H9 (cell line): ENCODE measurements around the gene RALBP1. TPM values are rescaled to one million over a fixed set of nuclear protein-coding genes. Genes with fewer than 3 reads are reported as not detected.

Experiments used
- DNase-seq: peaks from one replicate; pipeline ENCODE4 v3.0.0-alpha.2; 2017
- H2AFZ ChIP-seq: one replicate; pipeline ENCODE4 v1.6.1; 2013; ENCODE audit warnings: mild to moderate bottlenecking, low read length, control low read depth, moderate library complexity
- H2AK5ac ChIP-seq: 2 replicates; pipeline ENCODE4 v1.6.1; 2013; ENCODE audit warnings: low read length, control low read depth, mixed read lengths; ENCODE audit not compliant: insufficient read length
- H2BK120ac ChIP-seq: one replicate; pipeline ENCODE4 v1.6.1; 2013; ENCODE audit warnings: low read depth, mild to moderate bottlenecking, low read length, control low read depth, inconsistent platforms; ENCODE audit not compliant: poor library complexity, severe bottlenecking
- H2BK12ac ChIP-seq: 2 replicates; pipeline ENCODE4 v1.6.1; 2013; ENCODE audit warnings: low read length, control low read depth, mixed read lengths, low read depth; ENCODE audit not compliant: insufficient read length
- H2BK15ac ChIP-seq: 2 replicates; pipeline ENCODE4 v1.6.1; 2013; ENCODE audit warnings: low read depth, low read length, control low read depth
- H2BK20ac ChIP-seq: one replicate; pipeline ENCODE4 v1.6.1; 2013; ENCODE audit warnings: low read depth, mild to moderate bottlenecking, low read length, control low read depth, inconsistent platforms; ENCODE audit not compliant: poor library complexity, severe bottlenecking
- H2BK5ac ChIP-seq: 2 replicates; pipeline ENCODE4 v1.6.1; 2013; ENCODE audit warnings: low read length, control low read depth, mixed read lengths; ENCODE audit not compliant: insufficient read length
- H3K14ac ChIP-seq: 2 replicates; pipeline ENCODE4 v1.6.1; 2013; ENCODE audit warnings: low read length, control low read depth; ENCODE audit not compliant: insufficient read depth
- H3K18ac ChIP-seq: 2 replicates; pipeline ENCODE4 v1.6.1; 2013; ENCODE audit warnings: low read depth, mild to moderate bottlenecking, mixed read lengths, low read length, control low read depth; ENCODE audit not compliant: insufficient read length
- H3K23ac ChIP-seq: 2 replicates; pipeline ENCODE4 v1.6.1; 2013; ENCODE audit warnings: low read length, control low read depth, mixed read lengths, low read depth; ENCODE audit not compliant: insufficient read length
- H3K23me2 ChIP-seq: 2 replicates; pipeline ENCODE4 v1.6.1; 2013; ENCODE audit warnings: low read depth, mild to moderate bottlenecking, mixed read lengths, low read length, control low read depth; ENCODE audit not compliant: insufficient read length, poor library complexity, severe bottlenecking
- H3K27ac ChIP-seq: 2 replicates; pipeline ENCODE4 v1.5.1; 2013; ENCODE audit warnings: low read length, control low read depth, mixed read lengths, low read depth; ENCODE audit not compliant: insufficient read length
- H3K27me3 ChIP-seq: 2 replicates; pipeline ENCODE4 v1.6.1; 2013; ENCODE audit warnings: low read length, control low read depth, inconsistent platforms; ENCODE audit not compliant: insufficient read depth
- H3K4ac ChIP-seq: 2 replicates; pipeline ENCODE4 v1.6.1; 2013; ENCODE audit warnings: low read depth, mild to moderate bottlenecking, control low read depth, inconsistent platforms, low read length, moderate library complexity
- H3K4me1 ChIP-seq: 2 replicates; pipeline ENCODE4 v1.6.1; 2013; ENCODE audit warnings: low read length, control low read depth, inconsistent platforms; ENCODE audit not compliant: insufficient read depth
- H3K4me2 ChIP-seq: 2 replicates; pipeline ENCODE4 v1.6.1; 2013; ENCODE audit warnings: low read length, control low read depth, mixed read lengths; ENCODE audit not compliant: insufficient read length, insufficient read depth
- H3K56ac ChIP-seq: 2 replicates; pipeline ENCODE4 v1.6.1; 2013; ENCODE audit warnings: low read depth, mild to moderate bottlenecking, mixed read lengths, low read length, control low read depth; ENCODE audit not compliant: insufficient read length
- H3K79me1 ChIP-seq: 2 replicates; pipeline ENCODE4 v1.6.1; 2013; ENCODE audit warnings: low read depth, mild to moderate bottlenecking, moderate library complexity, low read length, control low read depth, inconsistent platforms; ENCODE audit not compliant: insufficient read depth, poor library complexity, severe bottlenecking
- H3K79me2 ChIP-seq: 2 replicates; pipeline ENCODE4 v1.6.1; 2013; ENCODE audit warnings: low read length, control low read depth, inconsistent platforms; ENCODE audit not compliant: insufficient read depth
- H3K9ac ChIP-seq: 2 replicates; pipeline ENCODE4 v1.6.1; 2013; ENCODE audit warnings: low read length, control low read depth, mixed read lengths; ENCODE audit not compliant: insufficient read length; ENCODE audit errors: extremely low read depth
- H3K9me3 ChIP-seq: one replicate; pipeline ENCODE4 v1.6.1; 2013; ENCODE audit warnings: low read depth, low read length, inconsistent platforms; ENCODE audit not compliant: control insufficient read depth
- H3T11ph ChIP-seq: one replicate; pipeline ENCODE4 v1.6.1; 2013; ENCODE audit warnings: mild to moderate bottlenecking, low read length, control low read depth, inconsistent platforms
- H4K20me1 ChIP-seq: one replicate; pipeline ENCODE4 v1.6.1; 2013; ENCODE audit not compliant: control insufficient read depth, insufficient read length, insufficient read depth
- H4K5ac ChIP-seq: 2 replicates; pipeline ENCODE4 v1.6.1; 2013; ENCODE audit warnings: low read depth, mild to moderate bottlenecking, mixed read lengths, low read length, control low read depth; ENCODE audit not compliant: insufficient read length
- H4K8ac ChIP-seq: replicated peaks from 2 replicates; pipeline ENCODE4 v1.6.1; 2013; ENCODE audit warnings: low read length, control low read depth, mixed read lengths, low read depth; ENCODE audit not compliant: insufficient read length
- H4K91ac ChIP-seq: 2 replicates; pipeline ENCODE4 v1.6.1; 2013; ENCODE audit warnings: low read depth, mild to moderate bottlenecking, moderate library complexity, mixed read lengths, low read length, control low read depth; ENCODE audit not compliant: insufficient read length
- H3K27ac Mint-ChIP-seq, 3 experiments: 2 replicates in 2 of 3; 3 replicates in 1 of 3; pipeline ENCODE4 v1.8.0; 2020 to 2021; ENCODE audit warnings: mixed read lengths in 3 of 3, mild to moderate bottlenecking in 1 of 3, moderate library complexity in 1 of 3
- H3K27me3 Mint-ChIP-seq: 2 replicates; pipeline ENCODE4 v1.8.0; 2021; ENCODE audit warnings: low read depth, mild to moderate bottlenecking, moderate library complexity, mixed read lengths
- H3K36me3 Mint-ChIP-seq, 3 experiments: 2 replicates in 2 of 3; 3 replicates in 1 of 3; pipeline ENCODE4 v1.8.0; 2020 to 2021; ENCODE audit warnings: low read depth in 3 of 3, mixed read lengths in 3 of 3; ENCODE audit not compliant: insufficient read depth in 1 of 3
- H3K4me1 Mint-ChIP-seq, 2 experiments: 2 replicates each; pipeline ENCODE4 v1.8.0; 2020; ENCODE audit warnings: mixed read lengths in 2 of 2
- H3K4me3 Mint-ChIP-seq, 2 experiments: 2 replicates in 1 of 2; 3 replicates in 1 of 2; pipeline ENCODE4 v1.8.0; 2020 to 2021; ENCODE audit warnings: mild to moderate bottlenecking in 2 of 2, mixed read lengths in 2 of 2, moderate library complexity in 1 of 2
- H3K9me3 Mint-ChIP-seq, 2 experiments: 2 replicates in 1 of 2; 3 replicates in 1 of 2; pipeline ENCODE4 v1.8.0; 2020; ENCODE audit warnings: mild to moderate bottlenecking in 2 of 2, mixed read lengths in 2 of 2, moderate library complexity in 1 of 2
- WGBS: extraction: QIAGEN DNeasy Blood & Tissue Kit; methylation state at CpG from one replicate; pipeline ENCODE4 v1.1.7; 2013; ENCODE audit warnings: missing lambda C conversion rate, low lambda C conversion rate, mixed read lengths; ENCODE audit not compliant: insufficient read length; ENCODE audit errors: extremely low coverage; 5-methylcytosine and 5-hydroxymethylcytosine counted together
- total RNA-seq: library from RNA; stranded (reverse); gene quantifications from 2 replicates; pipeline ENCODE4 v1.2.1, GENCODE V29; 2021
- TF ChIP-seq, protein P1 (sequence below): fragments of 200-600 bp; sonication (generic); conservative IDR thresholded peaks from 3 replicates; pipeline ENCODE4 v1.8.0; 2021; ENCODE audit warnings: antibody characterized with exemption, mild to moderate bottlenecking

RALBP1 gene
- total RNA-seq, 1 experiment from 2014 or later: 51.0 TPM

DNA sequence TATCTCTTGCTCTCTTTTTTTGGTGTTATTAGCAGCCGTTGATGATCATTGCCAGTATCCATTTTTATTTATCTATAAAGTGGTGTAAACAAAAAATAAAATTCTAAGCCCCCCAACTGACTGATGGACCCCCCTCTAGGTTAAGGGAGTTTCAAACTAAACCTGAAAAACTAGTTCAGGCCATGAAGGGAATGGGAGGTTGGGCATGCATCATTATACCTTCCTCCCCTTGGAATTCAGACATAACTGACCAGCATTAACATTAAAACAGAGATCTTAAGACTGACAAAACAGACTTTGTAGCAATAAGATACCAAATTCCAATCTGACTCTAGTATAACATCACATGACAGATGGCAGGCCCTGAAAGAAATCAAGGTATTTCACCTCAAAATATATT is 20.2 kb downstream of the RALBP1 start:
- H3K23ac ChIP-seq: no peak overlapping the region
- no peak overlapping the region for H2BK5ac ChIP-seq
- Mint-ChIP-seq H3K27me3 (no peaks in the 10 kb centered on the region), H3K27ac (peak overlapping the region; percentile 48 to 93 (median 62); a peak in 6 of 7 replicates), H3K4me1 (peaks cover 43% of the 10 kb centered on the region in 2 experiments), H3K4me3 (peak overlapping the region in 1 of 2 experiments; percentile 57; a peak in 2 of 5 replicates), H3K9me3 (peaks cover 16 to 18% of the 10 kb centered on the region in 2 experiments), H3K36me3 (peaks cover 16 to 37% (median 25%) of the 10 kb centered on the region in 3 experiments)
- TF ChIP-seq, protein P1, sequence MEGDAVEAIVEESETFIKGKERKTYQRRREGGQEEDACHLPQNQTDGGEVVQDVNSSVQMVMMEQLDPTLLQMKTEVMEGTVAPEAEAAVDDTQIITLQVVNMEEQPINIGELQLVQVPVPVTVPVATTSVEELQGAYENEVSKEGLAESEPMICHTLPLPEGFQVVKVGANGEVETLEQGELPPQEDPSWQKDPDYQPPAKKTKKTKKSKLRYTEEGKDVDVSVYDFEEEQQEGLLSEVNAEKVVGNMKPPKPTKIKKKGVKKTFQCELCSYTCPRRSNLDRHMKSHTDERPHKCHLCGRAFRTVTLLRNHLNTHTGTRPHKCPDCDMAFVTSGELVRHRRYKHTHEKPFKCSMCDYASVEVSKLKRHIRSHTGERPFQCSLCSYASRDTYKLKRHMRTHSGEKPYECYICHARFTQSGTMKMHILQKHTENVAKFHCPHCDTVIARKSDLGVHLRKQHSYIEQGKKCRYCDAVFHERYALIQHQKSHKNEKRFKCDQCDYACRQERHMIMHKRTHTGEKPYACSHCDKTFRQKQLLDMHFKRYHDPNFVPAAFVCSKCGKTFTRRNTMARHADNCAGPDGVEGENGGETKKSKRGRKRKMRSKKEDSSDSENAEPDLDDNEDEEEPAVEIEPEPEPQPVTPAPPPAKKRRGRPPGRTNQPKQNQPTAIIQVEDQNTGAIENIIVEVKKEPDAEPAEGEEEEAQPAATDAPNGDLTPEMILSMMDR: no peak
- no peaks in the 10 kb centered on the region for H4K20me1 ChIP-seq
- no peaks in the 10 kb centered on the region for H3K23me2 ChIP-seq
- H3T11ph ChIP-seq: no peak overlapping the region
- no peak overlapping the region for H3K4me2 ChIP-seq
- H3K79me1 ChIP-seq: peaks cover 12% of the 10 kb centered on the region
- H3K4me1 ChIP-seq: peaks cover 15% of the 10 kb centered on the region; the same call in 1 of the 2 replicates
- no peak overlapping the region for H3K9ac ChIP-seq
- H2BK120ac ChIP-seq: no peak overlapping the region
- H3K27me3 ChIP-seq: no peaks in the 10 kb centered on the region
- H4K91ac ChIP-seq: no peak overlapping the region
- no peak overlapping the region for H2BK15ac ChIP-seq
- no peak overlapping the region for H2BK12ac ChIP-seq
- H3K27ac ChIP-seq: peak overlapping the region; percentile 93
- H3K9me3 ChIP-seq: no peaks in the 10 kb centered on the region
- no peak overlapping the region for H2AFZ ChIP-seq
- H4K8ac ChIP-seq: no peak overlapping the region
- no peak overlapping the region for H3K18ac ChIP-seq
- H2BK20ac ChIP-seq: no peak overlapping the region
- no peak for DNase-seq
- H3K79me2 ChIP-seq: peaks cover 5% of the 10 kb centered on the region; the same call in 1 of the 2 replicates
- no CpG with 5 or more reads among the region's 1 CpG for WGBS
- no peak overlapping the region for H2AK5ac ChIP-seq
- no peak overlapping the region for H3K56ac ChIP-seq
- H4K5ac ChIP-seq: no peak overlapping the region
- H3K4ac ChIP-seq: no peak overlapping the region
- no peak overlapping the region for H3K14ac ChIP-seq
